SK-N-SH treated with all-trans-retinoic acid at 6 μM for 48 hours (cell line): ENCODE measurements around the gene MYO1B.

ENCODE experiments used
- BACH2 ChIP-seq: fragments of 250-450 bp; sonication (Bioruptor Pico); IDR thresholded peaks from 2 replicates; pipeline ENCODE4 v1.9.0; 2021; ENCODE audit warnings: mild to moderate bottlenecking, borderline replicate concordance
- TF ChIP-seq, protein P1 (sequence below): fragments of 250-450 bp; sonication (Bioruptor Pico); IDR thresholded peaks from 2 replicates; pipeline ENCODE4 v1.8.0; 2020; ENCODE audit warnings: mild to moderate bottlenecking, moderate library complexity, borderline replicate concordance

- no peak for TF ChIP-seq BACH2
- TF ChIP-seq, protein P1, sequence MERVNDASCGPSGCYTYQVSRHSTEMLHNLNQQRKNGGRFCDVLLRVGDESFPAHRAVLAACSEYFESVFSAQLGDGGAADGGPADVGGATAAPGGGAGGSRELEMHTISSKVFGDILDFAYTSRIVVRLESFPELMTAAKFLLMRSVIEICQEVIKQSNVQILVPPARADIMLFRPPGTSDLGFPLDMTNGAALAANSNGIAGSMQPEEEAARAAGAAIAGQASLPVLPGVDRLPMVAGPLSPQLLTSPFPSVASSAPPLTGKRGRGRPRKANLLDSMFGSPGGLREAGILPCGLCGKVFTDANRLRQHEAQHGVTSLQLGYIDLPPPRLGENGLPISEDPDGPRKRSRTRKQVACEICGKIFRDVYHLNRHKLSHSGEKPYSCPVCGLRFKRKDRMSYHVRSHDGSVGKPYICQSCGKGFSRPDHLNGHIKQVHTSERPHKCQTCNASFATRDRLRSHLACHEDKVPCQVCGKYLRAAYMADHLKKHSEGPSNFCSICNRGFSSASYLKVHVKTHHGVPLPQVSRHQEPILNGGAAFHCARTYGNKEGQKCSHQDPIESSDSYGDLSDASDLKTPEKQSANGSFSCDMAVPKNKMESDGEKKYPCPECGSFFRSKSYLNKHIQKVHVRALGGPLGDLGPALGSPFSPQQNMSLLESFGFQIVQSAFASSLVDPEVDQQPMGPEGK (CRISPR knock-in tag), result no peak
Measured at GRCh38 chr2:191222507-191222906, 22.7 kb upstream of the MYO1B start.
